ENCODE measurements around the gene SLC46A1. TPM values are rescaled to one million over a fixed set of nuclear protein-coding genes. Genes with fewer than 3 reads are reported as not detected.

Gene SLC46A1
- total and polyA plus RNA-seq, 9 of the 15 experiments (the other 6 are each of a cell fraction or from before 2014, with no cell fraction given): 0.24 to 5.5 (median 3.1) TPM

DNA sequence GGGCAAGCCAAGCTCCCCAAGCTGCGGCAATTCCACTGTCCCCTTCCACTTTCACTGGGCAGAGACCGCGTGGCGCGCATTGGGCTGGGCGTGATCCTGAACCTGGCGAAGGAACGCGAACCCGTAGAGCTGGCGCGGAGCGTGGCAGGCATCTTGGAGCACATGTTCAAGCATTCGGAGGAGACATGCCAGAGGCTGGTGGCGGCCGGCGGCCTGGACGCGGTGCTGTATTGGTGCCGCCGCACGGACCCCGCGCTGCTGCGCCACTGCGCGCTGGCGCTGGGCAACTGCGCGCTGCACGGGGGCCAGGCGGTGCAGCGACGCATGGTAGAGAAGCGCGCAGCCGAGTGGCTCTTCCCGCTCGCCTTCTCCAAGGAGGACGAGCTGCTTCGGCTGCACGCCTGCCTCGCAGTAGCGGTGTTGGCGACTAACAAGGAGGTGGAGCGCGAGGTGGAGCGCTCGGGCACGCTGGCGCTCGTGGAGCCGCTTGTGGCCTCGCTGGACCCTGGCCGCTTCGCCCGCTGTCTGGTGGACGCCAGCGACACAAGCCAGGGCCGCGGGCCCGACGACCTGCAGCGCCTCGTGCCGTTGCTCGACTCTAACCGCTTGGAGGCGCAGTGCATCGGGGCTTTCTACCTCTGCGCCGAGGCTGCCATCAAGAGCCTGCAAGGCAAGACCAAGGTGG is 24.7 kb downstream of the SLC46A1 start:
- in situ Hi-C loops (cut with MboI): no loop called here
- FAIRE-seq: peak; percentile 26
- no peaks in the 10 kb centered on the region for H4K20me1 ChIP-seq (replicated peaks; ENCODE audit: control insufficient read depth, insufficient read depth, low read length)
- H3K27ac ChIP-seq (ENCODE audit: extremely low read depth, low read depth, low read length): no peak overlapping the region
- H3K9me1 ChIP-seq (ENCODE audit: control insufficient read depth, insufficient read depth, low read length): no peaks in the 10 kb centered on the region
- peaks cover 3 to 21% of the 10 kb centered on the region in 2 experiments; a peak in 4 of 5 replicates for H3K4me1 ChIP-seq (replicated peaks in 1 of 2; ENCODE audit: control insufficient read depth in 2 of 2, insufficient read depth in 2 of 2, low read length in 2 of 2)
- ChIA-PET CTCF (ENCODE audit: low intra/inter-chr PET ratio) (interaction anchor here (0.8 kb wide), 1 partner anchor 34 kb away, joined by 3 read pairs; no protein-coding TSS in a partner anchor), POLR2A (interaction anchor here (1.0 to 1.9 kb wide), 3 partner anchors 11 to 24 kb away, joined by 3 to 6 read pairs (median 4); partner anchors contain the start of genes POLDIP2 and VTN)
- no peak overlapping the region for H2AFZ ChIP-seq (ENCODE audit: low read depth, low read length)
- H3K9ac ChIP-seq (ENCODE audit: insufficient read depth in 1 of 2, low read depth in 2 of 2, low read length in 2 of 2): no peak overlapping the region; a peak in 1 of 4 replicates
- WGBS (ENCODE audit: insufficient coverage, low coverage, missing lambda C conversion rate): 63% methylated on average over 32 of the region's 72 CpGs
- intact Hi-C loops (cut with micrococcal nuclease): loop anchor here (5.0 kb wide), 1 partner anchor 36 kb away; no protein-coding TSS in a partner anchor
- H3K4me2 ChIP-seq (ENCODE audit: insufficient read depth, low read length): no peak overlapping the region
- no peak overlapping the region for H3K4me3 ChIP-seq
- no peaks in the 10 kb centered on the region for H3K36me3 ChIP-seq (ENCODE audit: control insufficient read depth, insufficient read depth, low read length)
- H3K79me2 ChIP-seq (ENCODE audit: control insufficient read depth, insufficient read depth, low read length): no peaks in the 10 kb centered on the region
- no TSS peak for BruUV-seq (replicated peaks)
- no peaks in the 10 kb centered on the region for H3K9me3 ChIP-seq (replicated peaks; ENCODE audit: control insufficient read depth, insufficient read depth, low read depth, low read length)
- DNase-seq (ENCODE audit: extremely low read depth in 1 of 4, low spot score in 3 of 4): peak in 2 of 4 experiments; percentile 20 to 54
- peak; percentile 85 for ATAC-seq
- peaks cover 11 to 32% of the 10 kb centered on the region in 2 experiments; a peak in 3 of 5 replicates for H3K27me3 ChIP-seq (ENCODE audit: control insufficient read depth in 2 of 2, insufficient read depth in 2 of 2, low read length in 2 of 2)
- TF ChIP-seq, protein P1, sequence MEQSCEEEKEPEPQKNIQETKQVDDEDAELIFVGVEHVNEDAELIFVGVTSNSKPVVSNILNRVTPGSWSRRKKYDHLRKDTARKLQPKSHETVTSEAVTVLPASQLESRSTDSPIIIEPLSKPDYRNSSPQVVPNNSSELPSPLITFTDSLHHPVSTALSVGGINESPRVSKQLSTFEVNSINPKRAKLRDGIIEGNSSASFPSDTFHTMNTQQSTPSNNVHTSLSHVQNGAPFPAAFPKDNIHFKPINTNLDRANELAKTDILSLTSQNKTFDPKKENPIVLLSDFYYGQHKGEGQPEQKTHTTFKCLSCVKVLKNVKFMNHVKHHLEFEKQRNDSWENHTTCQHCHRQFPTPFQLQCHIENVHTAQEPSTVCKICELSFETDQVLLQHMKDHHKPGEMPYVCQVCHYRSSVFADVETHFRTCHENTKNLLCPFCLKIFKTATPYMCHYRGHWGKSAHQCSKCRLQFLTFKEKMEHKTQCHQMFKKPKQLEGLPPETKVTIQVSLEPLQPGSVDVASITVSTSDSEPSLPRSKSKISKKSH (CRISPR knock-in tag; IDR thresholded peaks at IDR 0.05): no peak
- TF ChIP-seq, protein P2, sequence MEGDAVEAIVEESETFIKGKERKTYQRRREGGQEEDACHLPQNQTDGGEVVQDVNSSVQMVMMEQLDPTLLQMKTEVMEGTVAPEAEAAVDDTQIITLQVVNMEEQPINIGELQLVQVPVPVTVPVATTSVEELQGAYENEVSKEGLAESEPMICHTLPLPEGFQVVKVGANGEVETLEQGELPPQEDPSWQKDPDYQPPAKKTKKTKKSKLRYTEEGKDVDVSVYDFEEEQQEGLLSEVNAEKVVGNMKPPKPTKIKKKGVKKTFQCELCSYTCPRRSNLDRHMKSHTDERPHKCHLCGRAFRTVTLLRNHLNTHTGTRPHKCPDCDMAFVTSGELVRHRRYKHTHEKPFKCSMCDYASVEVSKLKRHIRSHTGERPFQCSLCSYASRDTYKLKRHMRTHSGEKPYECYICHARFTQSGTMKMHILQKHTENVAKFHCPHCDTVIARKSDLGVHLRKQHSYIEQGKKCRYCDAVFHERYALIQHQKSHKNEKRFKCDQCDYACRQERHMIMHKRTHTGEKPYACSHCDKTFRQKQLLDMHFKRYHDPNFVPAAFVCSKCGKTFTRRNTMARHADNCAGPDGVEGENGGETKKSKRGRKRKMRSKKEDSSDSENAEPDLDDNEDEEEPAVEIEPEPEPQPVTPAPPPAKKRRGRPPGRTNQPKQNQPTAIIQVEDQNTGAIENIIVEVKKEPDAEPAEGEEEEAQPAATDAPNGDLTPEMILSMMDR (IDR thresholded peaks at IDR 0.05 in 2 of 3, conservative IDR thresholded peaks at IDR 0.05 in 1 of 3; ENCODE audit: insufficient read depth in 2 of 3, low read depth in 1 of 3, low read length in 3 of 3): peak; percentile 56 to 75 (median 57)
- TF ChIP-seq L3MBTL2 (IDR thresholded peaks at IDR 0.05): peak; percentile 32; the same call in 1 of the 2 replicates
- TF ChIP-seq, protein P3, sequence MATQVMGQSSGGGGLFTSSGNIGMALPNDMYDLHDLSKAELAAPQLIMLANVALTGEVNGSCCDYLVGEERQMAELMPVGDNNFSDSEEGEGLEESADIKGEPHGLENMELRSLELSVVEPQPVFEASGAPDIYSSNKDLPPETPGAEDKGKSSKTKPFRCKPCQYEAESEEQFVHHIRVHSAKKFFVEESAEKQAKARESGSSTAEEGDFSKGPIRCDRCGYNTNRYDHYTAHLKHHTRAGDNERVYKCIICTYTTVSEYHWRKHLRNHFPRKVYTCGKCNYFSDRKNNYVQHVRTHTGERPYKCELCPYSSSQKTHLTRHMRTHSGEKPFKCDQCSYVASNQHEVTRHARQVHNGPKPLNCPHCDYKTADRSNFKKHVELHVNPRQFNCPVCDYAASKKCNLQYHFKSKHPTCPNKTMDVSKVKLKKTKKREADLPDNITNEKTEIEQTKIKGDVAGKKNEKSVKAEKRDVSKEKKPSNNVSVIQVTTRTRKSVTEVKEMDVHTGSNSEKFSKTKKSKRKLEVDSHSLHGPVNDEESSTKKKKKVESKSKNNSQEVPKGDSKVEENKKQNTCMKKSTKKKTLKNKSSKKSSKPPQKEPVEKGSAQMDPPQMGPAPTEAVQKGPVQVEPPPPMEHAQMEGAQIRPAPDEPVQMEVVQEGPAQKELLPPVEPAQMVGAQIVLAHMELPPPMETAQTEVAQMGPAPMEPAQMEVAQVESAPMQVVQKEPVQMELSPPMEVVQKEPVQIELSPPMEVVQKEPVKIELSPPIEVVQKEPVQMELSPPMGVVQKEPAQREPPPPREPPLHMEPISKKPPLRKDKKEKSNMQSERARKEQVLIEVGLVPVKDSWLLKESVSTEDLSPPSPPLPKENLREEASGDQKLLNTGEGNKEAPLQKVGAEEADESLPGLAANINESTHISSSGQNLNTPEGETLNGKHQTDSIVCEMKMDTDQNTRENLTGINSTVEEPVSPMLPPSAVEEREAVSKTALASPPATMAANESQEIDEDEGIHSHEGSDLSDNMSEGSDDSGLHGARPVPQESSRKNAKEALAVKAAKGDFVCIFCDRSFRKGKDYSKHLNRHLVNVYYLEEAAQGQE (IDR thresholded peaks at IDR 0.05; ENCODE audit: borderline replicate concordance): peak; percentile 27; the same call in 1 of the 2 replicates
- TF ChIP-seq, protein P3 (CRISPR knock-in tag; IDR thresholded peaks at IDR 0.05; ENCODE audit: low read depth): no peak
- TF ChIP-seq, protein P4, sequence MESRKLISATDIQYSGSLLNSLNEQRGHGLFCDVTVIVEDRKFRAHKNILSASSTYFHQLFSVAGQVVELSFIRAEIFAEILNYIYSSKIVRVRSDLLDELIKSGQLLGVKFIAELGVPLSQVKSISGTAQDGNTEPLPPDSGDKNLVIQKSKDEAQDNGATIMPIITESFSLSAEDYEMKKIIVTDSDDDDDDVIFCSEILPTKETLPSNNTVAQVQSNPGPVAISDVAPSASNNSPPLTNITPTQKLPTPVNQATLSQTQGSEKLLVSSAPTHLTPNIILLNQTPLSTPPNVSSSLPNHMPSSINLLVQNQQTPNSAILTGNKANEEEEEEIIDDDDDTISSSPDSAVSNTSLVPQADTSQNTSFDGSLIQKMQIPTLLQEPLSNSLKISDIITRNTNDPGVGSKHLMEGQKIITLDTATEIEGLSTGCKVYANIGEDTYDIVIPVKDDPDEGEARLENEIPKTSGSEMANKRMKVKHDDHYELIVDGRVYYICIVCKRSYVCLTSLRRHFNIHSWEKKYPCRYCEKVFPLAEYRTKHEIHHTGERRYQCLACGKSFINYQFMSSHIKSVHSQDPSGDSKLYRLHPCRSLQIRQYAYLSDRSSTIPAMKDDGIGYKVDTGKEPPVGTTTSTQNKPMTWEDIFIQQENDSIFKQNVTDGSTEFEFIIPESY (CRISPR knock-in tag; IDR thresholded peaks at IDR 0.05): peak; percentile 85

Measured in K562 (cell line).